ENCODE data around the gene ARMC10.

DNA sequence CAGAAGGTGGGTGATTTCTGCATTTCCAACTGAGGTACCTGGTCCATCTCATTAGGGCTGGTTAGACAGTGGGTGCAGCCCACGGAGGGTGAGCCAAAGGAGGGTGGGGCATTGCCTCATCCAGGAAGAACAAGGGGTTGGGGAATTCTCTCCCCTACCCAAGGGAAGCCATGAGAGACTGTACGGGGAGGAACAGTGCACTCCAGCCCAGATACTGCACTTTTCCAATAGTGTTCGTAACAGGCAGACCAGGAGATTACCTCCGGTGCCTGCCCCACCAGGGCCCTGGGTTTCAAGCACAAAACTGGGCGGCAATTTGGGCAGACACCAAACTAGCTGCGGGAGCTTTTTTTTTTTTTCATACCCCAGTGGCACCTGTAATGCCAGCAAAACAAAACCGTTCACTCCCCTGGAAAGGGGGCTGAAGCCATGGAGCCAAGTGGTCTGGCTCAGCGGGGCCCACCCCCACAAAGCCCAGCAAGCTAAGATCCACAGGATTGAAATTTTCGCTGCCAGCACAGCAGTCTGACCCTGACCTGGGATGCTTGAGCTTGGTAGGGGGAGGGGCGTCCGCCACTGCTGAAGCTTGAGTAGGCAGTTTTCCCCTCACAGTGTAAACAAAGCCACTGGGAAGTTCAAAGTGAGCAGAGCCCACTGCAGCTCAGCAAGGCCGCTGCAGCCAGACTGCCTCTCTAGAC is 31.2 kb downstream of the ARMC10 start:
- no peak for TF ChIP-seq CTCF (IDR thresholded peaks at IDR 0.05; ENCODE audit: low read length)
- TF ChIP-seq EZH2 (IDR thresholded peaks at IDR 0.05; ENCODE audit: borderline replicate concordance, low read length), result no peak
